Measurements from ENCODE around the gene SUCLG2. TPM values are rescaled to one million over a fixed set of nuclear protein-coding genes. Genes with fewer than 3 reads are reported as not detected.
A peak's percentile ranks its signal among the peaks of the same experiment; 100 is the strongest.

Gene SUCLG2
- polyA plus RNA-seq, 1 experiment: 21.3 TPM

- ChIA-PET CTCF (interaction anchor here (0.7 kb wide), 1 partner anchor 224 kb away, joined by 3 read pairs; no protein-coding TSS in a partner anchor), POLR2A (no interaction called here)
- TF ChIP-seq CTCF (IDR thresholded peaks at IDR 0.05; ENCODE audit: insufficient read depth, low read depth, low read length): no peak
- DNase-seq (ENCODE audit: low read depth): no peak
- Histone ChIP-seq H3K36me3 (ENCODE audit: control insufficient read depth, insufficient read depth, low read length) (peaks cover 9% of the 10 kb centered on the region), H3K4me3 (ENCODE audit: low read depth, low read length) (no peak overlapping the region), H3K27me3 (ENCODE audit: control insufficient read depth, insufficient read depth, low read length) (no peaks in the 10 kb centered on the region)
Observed at GRCh38 chr3:67609709-67610108, 44.7 kb downstream of the SUCLG2 start.

- POLR2A ChIA-PET: no interaction called here
Observed at GRCh38 chr3:67608034-67608433, 46.4 kb downstream of the SUCLG2 start.

GRCh38 chr3:67605377-67605776 is 49.0 kb downstream of the SUCLG2 start:
- ChIA-PET CTCF (interaction anchor here (0.6 to 8.8 kb wide), 12 partner anchors 10 to 492 kb away, joined by 3 to 75 read pairs (median 4); no protein-coding TSS in a partner anchor), POLR2A (interaction anchor here (0.6 kb wide), 1 partner anchor 218 kb away, joined by 3 read pairs; no protein-coding TSS in a partner anchor)

More at GRCh38 chr3:67608034-67608433, 46.4 kb downstream of the SUCLG2 start:
- CTCF ChIA-PET: interaction anchor here (8.8 kb wide), 1 partner anchor 225 kb away, joined by 75 read pairs; no protein-coding TSS in a partner anchor
- H3K36me3 ChIP-seq (ENCODE audit: control insufficient read depth, insufficient read depth, low read length): peaks cover 9% of the 10 kb centered on the region
- H3K27me3 ChIP-seq (ENCODE audit: control insufficient read depth, insufficient read depth, low read length): no peaks in the 10 kb centered on the region
- no peak for DNase-seq (ENCODE audit: low read depth)
- no peak overlapping the region for H3K4me3 ChIP-seq (ENCODE audit: low read depth, low read length)
- no peak for TF ChIP-seq CTCF (IDR thresholded peaks at IDR 0.05; ENCODE audit: insufficient read depth, low read depth, low read length)

GRCh38 chr3:67602816-67603215 is 51.6 kb downstream of the SUCLG2 start:
- H3K36me3 ChIP-seq (ENCODE audit: control insufficient read depth, insufficient read depth, low read length): peaks cover 1% of the 10 kb centered on the region; the same call in 1 of the 2 replicates
- no peak for TF ChIP-seq CTCF (IDR thresholded peaks at IDR 0.05; ENCODE audit: insufficient read depth, low read depth, low read length)
- DNase-seq (ENCODE audit: low read depth): no peak
- ChIA-PET POLR2A (no interaction called here), CTCF (interaction anchor here (0.6 to 8.8 kb wide), 5 partner anchors 9 to 220 kb away, joined by 3 to 75 read pairs (median 4); no protein-coding TSS in a partner anchor)
- no peak overlapping the region for H3K4me3 ChIP-seq (ENCODE audit: low read depth, low read length)
- no peaks in the 10 kb centered on the region for H3K27me3 ChIP-seq (ENCODE audit: control insufficient read depth, insufficient read depth, low read length)

More at GRCh38 chr3:67605377-67605776, 49.0 kb downstream of the SUCLG2 start:
- peaks cover 10% of the 10 kb centered on the region for H3K36me3 ChIP-seq (ENCODE audit: control insufficient read depth, insufficient read depth, low read length)
- peak; percentile 30 for DNase-seq (ENCODE audit: low read depth)
- H3K4me3 ChIP-seq (ENCODE audit: low read depth, low read length): no peak overlapping the region
- peak; percentile 65 for TF ChIP-seq CTCF (IDR thresholded peaks at IDR 0.05; ENCODE audit: insufficient read depth, low read depth, low read length)
- no peaks in the 10 kb centered on the region for H3K27me3 ChIP-seq (ENCODE audit: control insufficient read depth, insufficient read depth, low read length)

- DNase-seq (ENCODE audit: low read depth): no peak
- ChIA-PET CTCF (interaction anchor here (0.6 to 8.8 kb wide), 4 partner anchors 10 to 219 kb away, joined by 4 to 75 read pairs (median 4); no protein-coding TSS in a partner anchor), POLR2A (no interaction called here)
- TF ChIP-seq CTCF (IDR thresholded peaks at IDR 0.05; ENCODE audit: insufficient read depth, low read depth, low read length): no peak
- Histone ChIP-seq H3K4me3 (ENCODE audit: low read depth, low read length) (no peak overlapping the region), H3K36me3 (ENCODE audit: control insufficient read depth, insufficient read depth, low read length) (peaks cover 1% of the 10 kb centered on the region; the same call in 1 of the 2 replicates), H3K27me3 (ENCODE audit: control insufficient read depth, insufficient read depth, low read length) (no peaks in the 10 kb centered on the region)
Observed at GRCh38 chr3:67601919-67602608, 52.3 kb downstream of the SUCLG2 start.
